ENCODE data around the gene SF3B2.

DNA sequence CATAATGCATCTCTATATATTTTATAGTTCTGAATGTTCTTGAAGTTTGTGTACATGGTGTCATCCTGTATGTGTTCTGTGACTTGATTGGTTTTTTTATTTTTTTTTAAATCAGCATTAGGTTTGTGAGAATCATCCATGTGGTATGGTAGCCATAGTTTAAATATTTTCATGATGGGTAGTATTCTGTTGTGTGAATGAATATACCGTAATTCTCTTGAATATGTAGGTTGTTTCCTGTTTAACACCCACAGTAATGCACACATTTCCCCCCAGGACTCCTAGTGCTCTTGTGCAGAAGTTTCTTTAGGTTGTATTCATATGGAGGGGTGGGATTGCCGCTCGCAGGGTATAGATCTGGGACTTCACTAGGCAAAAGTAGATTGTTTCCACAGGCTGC, 19.9 kb downstream of the SF3B2 start:
- TF ChIP-seq CTCF (IDR thresholded peaks at IDR 0.05), result no peak
- no peak for TF ChIP-seq POLR2A (IDR thresholded peaks at IDR 0.05)
